DOHH2 (cell line): ENCODE measurements around the gene HAND2.

Experiments
- CTCF ChIP-seq: fragments of 200-600 bp; sonication (generic); IDR thresholded peaks from one replicate; pipeline ENCODE4 v1.5.1; 2014; ENCODE audit warnings: antibody characterized with exemption, mild to moderate bottlenecking, low read depth, low read length; ENCODE audit not compliant: poor library complexity, severe bottlenecking
- EZH2phosphoT487 ChIP-seq: fragments of 200-600 bp; sonication (generic); IDR thresholded peaks from 2 replicates; pipeline ENCODE4 v1.6.1; 2017; ENCODE audit warnings: borderline replicate concordance, mild to moderate bottlenecking, antibody characterized with exemption, low read length, moderate library complexity, mixed read lengths

- no peak for TF ChIP-seq CTCF
- TF ChIP-seq EZH2phosphoT487: no peak
Observed at GRCh38 chr4:173535957-173536356, 5.9 kb upstream of the HAND2 start.
